Left ventricle myocardium inferior (tissue), 1 donor: ENCODE data around the gene SINHCAF. TPM values are rescaled to one million over a fixed set of nuclear protein-coding genes. Genes with fewer than 3 reads are reported as not detected.

ENCODE experiments used
- DNase-seq: peaks from one replicate; pipeline ENCODE4 v3.0.0-alpha.2; 2020
- H3K27ac ChIP-seq: fragments of 200-600 bp; replicated peaks from 2 replicates; pipeline ENCODE4 v1.8.0; 2021
- H3K27me3 ChIP-seq: fragments of 200-600 bp; 2 replicates; pipeline ENCODE4 v1.8.0; 2021; ENCODE audit warnings: low read depth
- H3K36me3 ChIP-seq: fragments of 200-600 bp; 2 replicates; pipeline ENCODE4 v1.8.0; 2021
- H3K4me1 ChIP-seq: fragments of 200-600 bp; 2 replicates; pipeline ENCODE4 v1.8.0; 2021
- H3K4me3 ChIP-seq: fragments of 200-600 bp; 2 replicates; pipeline ENCODE4 v1.8.0; 2021; ENCODE audit warnings: mild to moderate bottlenecking, moderate library complexity
- H3K9me3 ChIP-seq: fragments of 200-600 bp; replicated peaks from 2 replicates; pipeline ENCODE4 v1.8.0; 2021
- CTCF ChIP-seq: fragments of 200-600 bp; IDR thresholded peaks from 2 replicates; pipeline ENCODE4 v1.8.0; 2021; ENCODE audit warnings: antibody characterized with exemption, mild to moderate bottlenecking, borderline replicate concordance
- intact Hi-C: fragments of 100-400 bp; cut with micrococcal nuclease; formaldehyde crosslinking; loops from one replicate; pipeline ENCODE4 v1.11.0; 2022
- total RNA-seq: library from RNA; stranded (reverse); fragmentation: NEBNext Ultra II Directional; extraction: Animal tissue kit (Norgen Biotek cat#: 25700); gene quantifications from one replicate; pipeline ENCODE4 v1.2.1, GENCODE V29; 2021
- donor health status: DM: no; HTN: yes; CAD: no; lungs with severe emphysema.

Gene SINHCAF
- total RNA-seq, 1 donor from 2014 or later, result 6.6 TPM

GRCh38 chr12:31236998-31237637, 88.8 kb downstream of the SINHCAF start:
- no peak for TF ChIP-seq CTCF
- no peak overlapping the region for H3K27ac ChIP-seq
- peaks cover 7% of the 10 kb centered on the region for H3K4me1 ChIP-seq
- H3K9me3 ChIP-seq, result no peaks in the 10 kb centered on the region
- H3K27me3 ChIP-seq, result peaks cover 86% of the 10 kb centered on the region
- no peaks in the 10 kb centered on the region for H3K36me3 ChIP-seq
- no peak overlapping the region for H3K4me3 ChIP-seq
- no peak for DNase-seq
- intact Hi-C loops, result no loop called here

GRCh38 chr12:31235868-31236395, 90.0 kb downstream of the SINHCAF start:
- H3K4me3 ChIP-seq, result no peak overlapping the region
- intact Hi-C loops, result no loop called here
- no peak for DNase-seq
- no peak for TF ChIP-seq CTCF
- no peak overlapping the region for H3K27ac ChIP-seq
- H3K36me3 ChIP-seq, result no peaks in the 10 kb centered on the region
- peaks cover 7% of the 10 kb centered on the region for H3K4me1 ChIP-seq
- peaks cover 6% of the 10 kb centered on the region for H3K9me3 ChIP-seq
- H3K27me3 ChIP-seq, result peaks cover 88% of the 10 kb centered on the region

DNA sequence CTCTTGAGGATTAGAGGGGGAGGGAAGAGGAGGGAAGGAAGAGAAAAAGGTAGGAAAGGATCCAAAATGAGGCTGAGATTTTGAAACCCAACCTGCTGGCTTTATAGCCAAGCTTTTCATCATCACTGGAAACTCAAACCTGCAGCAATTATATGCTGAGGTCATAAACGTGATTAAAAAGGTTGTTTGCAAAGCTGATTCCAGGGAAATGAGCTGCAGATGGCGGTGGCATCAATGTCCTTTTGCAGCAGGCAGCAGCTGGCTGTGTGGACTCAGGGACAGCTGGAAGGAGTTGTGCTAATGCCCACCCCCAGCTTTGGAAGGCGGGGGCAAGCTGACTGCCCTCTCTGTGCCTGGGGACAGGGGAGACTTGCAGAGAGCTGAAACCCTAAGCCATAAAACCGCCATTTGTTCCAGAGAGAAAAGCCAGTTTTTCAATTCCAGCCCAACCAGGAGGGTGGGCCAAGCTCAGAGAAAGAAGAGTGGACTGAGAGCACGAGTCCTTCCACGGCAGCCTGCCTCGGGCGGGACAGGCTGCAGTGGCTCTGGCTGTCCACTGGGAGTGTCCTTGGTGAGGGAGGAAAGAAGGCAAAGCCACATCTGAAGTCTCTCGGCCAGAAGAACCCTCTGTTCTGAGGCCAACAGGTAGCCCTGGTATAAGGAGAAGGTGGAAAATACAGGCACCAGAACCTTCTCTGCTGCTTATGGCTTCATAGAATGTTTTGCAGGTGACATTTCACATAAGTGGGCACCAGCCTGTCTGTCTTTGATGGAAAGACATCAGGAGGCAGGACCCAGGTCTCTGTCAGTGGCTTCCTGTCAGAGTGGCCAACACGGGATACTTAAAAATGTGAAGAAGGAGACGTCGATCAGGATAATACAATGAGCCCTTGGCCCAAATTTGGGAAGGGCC, 90.7 kb downstream of the SINHCAF start:
- Histone ChIP-seq H3K9me3 (peaks cover 6% of the 10 kb centered on the region), H3K36me3 (no peaks in the 10 kb centered on the region), H3K27ac (no peak overlapping the region), H3K4me1 (peaks cover 7% of the 10 kb centered on the region), H3K4me3 (no peak overlapping the region), H3K27me3 (peaks cover 81% of the 10 kb centered on the region)
- peak; percentile 84 for TF ChIP-seq CTCF
- DNase-seq, result no peak
- intact Hi-C loops, result no loop called here

GRCh38 chr12:31234053-31234840, 91.7 kb downstream of the SINHCAF start:
- Histone ChIP-seq H3K4me1 (peaks cover 16% of the 10 kb centered on the region), H3K27ac (no peak overlapping the region), H3K27me3 (peaks cover 71% of the 10 kb centered on the region), H3K9me3 (peaks cover 6% of the 10 kb centered on the region), H3K4me3 (no peak overlapping the region), H3K36me3 (no peaks in the 10 kb centered on the region)
- TF ChIP-seq CTCF, result no peak
- no peak for DNase-seq
- intact Hi-C loops, result no loop called here

DNA sequence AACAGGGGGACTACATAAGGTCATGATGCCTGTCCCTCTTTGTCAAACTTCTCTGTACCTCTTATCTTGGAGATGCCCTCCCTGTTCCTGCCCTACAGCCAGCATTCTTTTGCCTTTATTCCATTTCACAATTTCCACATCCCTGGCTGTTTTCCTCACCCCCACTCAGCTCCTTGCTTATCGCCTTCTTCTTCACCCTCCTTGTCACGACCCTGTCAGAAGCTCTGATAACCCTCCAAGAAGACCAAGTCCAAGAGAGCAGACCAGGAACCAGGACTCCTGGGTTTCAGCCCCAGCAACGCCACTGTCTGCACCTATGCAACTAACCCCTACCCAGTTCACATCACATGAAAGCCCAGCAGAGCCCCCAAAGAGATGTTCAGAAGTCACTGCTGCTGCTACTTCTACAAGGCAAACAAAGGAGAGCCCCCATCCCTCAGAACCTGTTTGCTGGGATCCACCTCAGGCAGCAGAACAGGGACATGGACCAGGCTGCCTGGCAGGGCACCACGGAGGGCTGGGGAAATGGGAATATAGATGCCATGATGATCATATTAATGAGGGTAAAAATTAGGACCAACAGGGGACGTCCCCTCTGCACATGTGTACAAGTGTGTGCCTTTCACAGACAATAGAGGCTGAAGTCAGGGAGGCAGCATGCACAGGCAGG, 92.8 kb downstream of the SINHCAF start:
- Histone ChIP-seq H3K4me3 (no peak overlapping the region), H3K4me1 (peaks cover 21% of the 10 kb centered on the region), H3K27ac (no peak overlapping the region), H3K27me3 (peaks cover 64% of the 10 kb centered on the region), H3K36me3 (no peaks in the 10 kb centered on the region), H3K9me3 (peaks cover 6% of the 10 kb centered on the region)
- DNase-seq, result no peak
- intact Hi-C loops, result no loop called here
- no peak for TF ChIP-seq CTCF
